ENCODE measurements around the gene LACRT. TPM values are rescaled to one million over a fixed set of nuclear protein-coding genes. Genes with fewer than 3 reads are reported as not detected.

Gene LACRT
- total and polyA plus RNA-seq, 2 donors (not counting 1 experiment from before 2014, with no cell fraction given): not detected

- no peak overlapping the region for H3K4me3 Mint-ChIP-seq
- Histone ChIP-seq H3K4me2 (replicated peaks; ENCODE audit: low read depth, low read length, poor library complexity, severe bottlenecking) (no peak overlapping the region), H3K9ac (ENCODE audit: low read length) (no peak overlapping the region), H4K20me1 (ENCODE audit: control insufficient read depth, insufficient read depth, low read length, poor library complexity, severe bottlenecking) (no peaks in the 10 kb centered on the region), H3K9me3 (ENCODE audit: control extremely low read depth in 1 of 3, control insufficient read depth in 2 of 3, insufficient read depth in 1 of 3, low read length in 2 of 3) (no peaks in the 10 kb centered on the region), H3K27me3 (replicated peaks in 1 of 4; ENCODE audit: control extremely low read depth in 1 of 4, control insufficient read depth in 3 of 4, insufficient read depth in 4 of 4, low read length in 3 of 4) (peaks cover 0 to 11% (median 0%) of the 10 kb centered on the region in 4 experiments), H3K79me2 (ENCODE audit: control insufficient read depth, insufficient read depth, low read length) (no peaks in the 10 kb centered on the region), H2AFZ (ENCODE audit: insufficient read depth, low read depth, low read length, poor library complexity, severe bottlenecking) (no peak overlapping the region), H3K4me1 (ENCODE audit: control insufficient read depth in 2 of 2, insufficient read depth in 2 of 2, low read length in 2 of 2) (peaks cover 0 to 5% of the 10 kb centered on the region in 2 donors), H3K27ac (ENCODE audit: low read length in 2 of 2) (no peak overlapping the region), H3K36me3 (replicated peaks in 1 of 2; ENCODE audit: control extremely low read depth in 1 of 2, control insufficient read depth in 1 of 2, extremely low read depth in 1 of 2, insufficient read depth in 2 of 2, low read length in 1 of 2) (no peaks in the 10 kb centered on the region), H3K4me3 (ENCODE audit: control extremely low read depth in 1 of 5, extremely low read depth in 1 of 5, insufficient read depth in 1 of 5, low read depth in 2 of 5, low read length in 4 of 5) (no peak overlapping the region)
- no peaks in the 10 kb centered on the region for H3K9me3 Mint-ChIP-seq (ENCODE audit: insufficient read depth)
- H3K27me3 Mint-ChIP-seq: peaks cover 25% of the 10 kb centered on the region
- no peak for TF ChIP-seq EZH2 (IDR thresholded peaks at IDR 0.05; ENCODE audit: borderline replicate concordance, insufficient read depth, low read depth, low read length, poor library complexity, severe bottlenecking)
- no peak for TF ChIP-seq CTCF (IDR thresholded peaks at IDR 0.05)
- ATAC-seq (ENCODE audit: low read depth) (no peak), DNase-seq (no peak)
- H3K27ac Mint-ChIP-seq: no peak overlapping the region
- WGBS (ENCODE audit: insufficient coverage): no CpG with 5 or more reads among the region's 6 CpGs
- H3K4me1 Mint-ChIP-seq: peaks cover 6% of the 10 kb centered on the region
- ChIA-PET POLR2A (no interaction called here), CTCF (interaction anchor here (2.9 kb wide), 1 partner anchor 15 kb away, joined by 17 read pairs; no protein-coding TSS in a partner anchor)
- intact Hi-C loops (cut with micrococcal nuclease): no loop called here
Observed at GRCh38 chr12:54581412-54581811, 53.3 kb downstream of the LACRT start.

Other genes with a start within 250 kb of the LACRT start
- gene ITGA5, start 215.6 kb downstream of the LACRT start, total RNA-seq: 6.1 and 6.7 TPM in 2 replicates
- gene ITGA5, start 215.6 kb downstream of the LACRT start, polyA plus RNA-seq: 3.6 and 5.8 TPM in 2 replicates
- gene GTSF1, start 161.3 kb downstream of the LACRT start, total RNA-seq: 2.6 and 3.9 TPM in 2 replicates
- gene GTSF1, start 161.3 kb downstream of the LACRT start, polyA plus RNA-seq: 4.1 and 6.4 TPM in 2 replicates
- 198 and 206 TPM in 2 replicates for gene NCKAP1L, start 137.1 kb downstream of the LACRT start, total RNA-seq
- 76.0 and 85.9 TPM in 2 replicates for gene NCKAP1L, start 137.1 kb downstream of the LACRT start, polyA plus RNA-seq
- gene PDE1B, start 85.3 kb downstream of the LACRT start, total RNA-seq: 5.9 and 6.4 TPM in 2 replicates
- gene PDE1B, start 85.3 kb downstream of the LACRT start, polyA plus RNA-seq: 6.2 and 10.1 TPM in 2 replicates
- not detected in 2 replicates for gene PPP1R1A, start 46.2 kb downstream of the LACRT start, total RNA-seq
- not detected in 2 replicates for gene PPP1R1A, start 46.2 kb downstream of the LACRT start, polyA plus RNA-seq
- not detected in 2 replicates for gene DCD, start 13.5 kb upstream of the LACRT start, total RNA-seq
- not detected in 2 replicates for gene DCD, start 13.5 kb upstream of the LACRT start, polyA plus RNA-seq
- gene MUCL1, start 219.6 kb upstream of the LACRT start, total RNA-seq: not detected in 2 replicates
- not detected in 2 replicates for gene MUCL1, start 219.6 kb upstream of the LACRT start, polyA plus RNA-seq